ENCODE data around the gene THADA. TPM values are rescaled to one million over a fixed set of nuclear protein-coding genes. Genes with fewer than 3 reads are reported as not detected.

The THADA gene
- total RNA-seq, 1 donor, result 39.4 TPM

DNA sequence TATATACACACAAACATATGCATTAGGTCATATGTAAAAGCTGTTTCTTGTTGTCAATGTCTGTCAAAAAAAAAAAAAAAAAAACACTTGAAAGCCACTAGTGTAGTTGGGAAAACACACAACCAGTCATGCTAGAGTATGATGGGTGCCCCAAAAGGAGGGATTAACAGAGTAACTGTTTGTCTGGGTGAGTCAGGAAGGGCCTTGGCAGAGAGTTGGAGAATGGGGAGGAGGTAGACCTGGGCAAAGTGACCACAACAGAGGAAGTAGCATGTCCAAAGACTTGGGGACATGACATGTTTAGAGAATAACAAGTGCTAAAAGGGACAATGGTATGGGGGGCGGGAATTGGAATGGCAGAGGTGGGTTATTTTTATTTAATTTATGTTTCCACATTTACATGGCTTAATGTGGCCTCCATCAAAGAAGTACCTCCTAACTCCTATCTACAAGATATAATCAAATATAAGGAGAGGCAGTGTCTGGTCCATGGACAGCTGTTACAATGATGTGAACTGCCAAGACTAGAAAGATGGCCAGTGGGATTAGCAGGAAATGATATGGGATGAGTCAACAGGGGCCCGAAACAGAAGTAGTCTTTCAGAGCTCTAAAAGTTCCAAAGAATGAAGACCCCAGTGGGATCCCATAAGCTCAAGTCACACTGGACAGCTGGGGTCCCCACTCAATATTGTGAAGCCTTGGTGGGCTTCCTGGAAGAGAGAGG is 269.6 kb downstream of the THADA start:
- Histone ChIP-seq H3K4me1 (ENCODE audit: insufficient read depth, low read length) (peaks cover 12% of the 10 kb centered on the region), H2AFZ (ENCODE audit: low read length) (no peak overlapping the region), H3K36me3 (ENCODE audit: insufficient read depth, low read length) (no peaks in the 10 kb centered on the region), H3K27ac (ENCODE audit: low read depth, low read length) (no peak overlapping the region), H3K4me3 (ENCODE audit: insufficient read depth, low read length) (no peak overlapping the region), H4K20me1 (ENCODE audit: insufficient read depth, low read length) (no peaks in the 10 kb centered on the region), H3K79me2 (ENCODE audit: insufficient read depth, low read length) (no peaks in the 10 kb centered on the region), H3K9me3 (ENCODE audit: low read depth, low read length) (no peaks in the 10 kb centered on the region), H3K4me2 (ENCODE audit: insufficient read depth, low read length) (no peak overlapping the region), H3K27me3 (ENCODE audit: insufficient read depth, low read length) (no peaks in the 10 kb centered on the region)
- no peak for TF ChIP-seq CTCF (IDR thresholded peaks at IDR 0.05; ENCODE audit: extremely low read depth, low read depth, low read length)
- no peak for DNase-seq (ENCODE audit: insufficient read length, low spot score, missing footprints)

- Histone ChIP-seq H3K36me3 (ENCODE audit: insufficient read depth, low read length) (no peaks in the 10 kb centered on the region), H2AFZ (ENCODE audit: low read length) (no peak overlapping the region), H3K9me3 (ENCODE audit: low read depth, low read length) (no peaks in the 10 kb centered on the region), H3K27me3 (ENCODE audit: insufficient read depth, low read length) (no peaks in the 10 kb centered on the region), H3K79me2 (ENCODE audit: insufficient read depth, low read length) (no peaks in the 10 kb centered on the region), H3K4me1 (ENCODE audit: insufficient read depth, low read length) (peaks cover 12% of the 10 kb centered on the region), H3K4me3 (ENCODE audit: insufficient read depth, low read length) (no peak overlapping the region), H3K27ac (ENCODE audit: low read depth, low read length) (no peak overlapping the region), H3K4me2 (ENCODE audit: insufficient read depth, low read length) (no peak overlapping the region), H4K20me1 (ENCODE audit: insufficient read depth, low read length) (no peaks in the 10 kb centered on the region)
- DNase-seq (ENCODE audit: insufficient read length, low spot score, missing footprints), result no peak
- no peak for TF ChIP-seq CTCF (IDR thresholded peaks at IDR 0.05; ENCODE audit: extremely low read depth, low read depth, low read length)
Measured at GRCh38 chr2:43325107-43325811, 270.6 kb downstream of the THADA start.

DNA sequence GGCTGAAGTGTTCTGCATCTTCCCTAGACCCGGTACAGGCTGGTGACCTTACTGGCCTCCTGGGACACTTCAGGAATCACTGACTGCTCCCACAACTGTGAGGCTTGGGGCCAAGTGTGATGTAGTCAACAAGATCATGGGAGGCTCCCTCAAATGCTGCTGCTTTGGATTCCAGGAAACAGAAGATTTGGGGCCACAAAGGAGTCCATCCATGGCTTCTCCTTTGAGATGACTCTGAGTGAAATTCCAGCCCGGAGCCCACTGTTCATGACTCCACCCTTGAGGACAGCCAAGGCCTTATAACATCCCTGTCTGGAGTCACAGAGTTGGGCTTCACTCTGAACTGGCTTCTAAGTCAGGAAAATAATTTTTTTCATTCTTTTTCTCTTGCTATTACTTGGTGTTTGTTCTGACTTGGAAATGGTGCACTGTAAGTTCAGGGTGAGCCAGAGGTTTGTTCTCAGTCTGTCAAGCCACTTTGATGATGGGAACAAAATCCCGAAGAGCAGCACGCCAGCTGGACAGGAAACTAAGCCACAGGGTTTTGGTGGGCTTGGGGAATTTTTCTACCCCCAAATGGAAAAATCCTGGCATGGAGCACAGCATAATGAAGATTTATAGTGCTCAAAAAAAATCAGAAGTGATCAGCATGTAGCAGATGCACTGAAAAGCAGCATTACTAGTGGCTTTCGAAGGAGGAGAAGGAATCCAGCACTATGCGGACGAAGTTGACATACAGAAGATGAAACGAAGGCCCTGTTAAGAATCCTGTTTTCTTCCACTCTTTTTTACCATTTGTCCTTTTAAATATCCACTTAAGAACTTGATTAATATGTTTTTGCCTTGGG is 271.4 kb downstream of the THADA start:
- H3K79me2 ChIP-seq (ENCODE audit: insufficient read depth, low read length), result no peaks in the 10 kb centered on the region
- no peaks in the 10 kb centered on the region for H3K9me3 ChIP-seq (ENCODE audit: low read depth, low read length)
- H4K20me1 ChIP-seq (ENCODE audit: insufficient read depth, low read length), result no peaks in the 10 kb centered on the region
- no peak overlapping the region for H3K4me3 ChIP-seq (ENCODE audit: insufficient read depth, low read length)
- TF ChIP-seq CTCF (IDR thresholded peaks at IDR 0.05; ENCODE audit: extremely low read depth, low read depth, low read length), result no peak
- H2AFZ ChIP-seq (ENCODE audit: low read length), result no peak overlapping the region
- H3K27ac ChIP-seq (ENCODE audit: low read depth, low read length), result no peak overlapping the region
- peaks cover 13% of the 10 kb centered on the region for H3K4me1 ChIP-seq (ENCODE audit: insufficient read depth, low read length)
- DNase-seq (ENCODE audit: insufficient read length, low spot score, missing footprints), result peak; percentile 82
- peaks cover 4% of the 10 kb centered on the region for H3K36me3 ChIP-seq (ENCODE audit: insufficient read depth, low read length)
- no peak overlapping the region for H3K4me2 ChIP-seq (ENCODE audit: insufficient read depth, low read length)
- H3K27me3 ChIP-seq (ENCODE audit: insufficient read depth, low read length), result no peaks in the 10 kb centered on the region

Data from osteoblast (primary cell).